Gastrocnemius medialis (tissue), 4 donors: ENCODE measurements around the gene SEMA4C. TPM values are rescaled to one million over a fixed set of nuclear protein-coding genes. Genes with fewer than 3 reads are reported as not detected.

ENCODE experiments used
- ATAC-seq, 2 donors: fragments of 150-250 bp; one replicate each; pipeline ENCODE4 v1.9.1; 2016
- DNase-seq, 2 donors: peaks; one replicate each; pipeline ENCODE4 v3.0.0-alpha.2; 2019
- H3K27ac ChIP-seq, 4 donors: fragments of 200-600 bp; sonication (generic); 1 replicate in 1 of 4; 2 replicates in 3 of 4; pipeline ENCODE4 v1.5.1; 2016 to 2018; ENCODE audit warnings: mild to moderate bottlenecking in 2 of 4, moderate library complexity in 1 of 4
- H3K27me3 ChIP-seq, 3 donors: fragments of 200-600 bp; sonication (generic) in 2 of 3; 1 replicate in 1 of 3; 2 replicates in 2 of 3; pipeline versions ENCODE4 v1.5.1 to v1.6.0; 2016 to 2019; ENCODE audit warnings: mild to moderate bottlenecking in 1 of 3, moderate library complexity in 1 of 3
- H3K36me3 ChIP-seq, 2 donors: fragments of 200-600 bp; sonication (generic) in 1 of 2; one replicate each; pipeline ENCODE4 v1.5.1; 2017 to 2018
- H3K4me1 ChIP-seq, 2 donors: fragments of 200-600 bp; sonication (generic) in 1 of 2; one replicate each; pipeline ENCODE4 v1.5.1; 2016 to 2017; ENCODE audit warnings: mild to moderate bottlenecking in 2 of 2
- H3K4me3 ChIP-seq, 4 donors: fragments of 200-600 bp; sonication (generic) in 3 of 4; 1 replicate in 1 of 4; 2 replicates in 3 of 4; pipeline ENCODE4 v1.5.1; 2016 to 2019; ENCODE audit warnings: mild to moderate bottlenecking in 2 of 4
- H3K9me3 ChIP-seq, 3 donors: fragments of 200-600 bp; sonication (generic) in 2 of 3; 1 replicate in 1 of 3; 2 replicates in 2 of 3; pipeline ENCODE4 v1.5.1; 2016 to 2019
- CTCF ChIP-seq, 5 experiments: fragments of 450-650 bp in 3 of 5; fragments of 200-600 bp in 2 of 5; sonication (generic) in 2 of 5; IDR thresholded peaks in 4 of 5; conservative IDR thresholded peaks in 1 of 5; 1 replicate in 4 of 5; 2 replicates in 1 of 5; pipeline ENCODE4 v1.5.1; 2016 to 2019; ENCODE audit warnings: antibody characterized with exemption in 5 of 5, mild to moderate bottlenecking in 3 of 5, moderate library complexity in 3 of 5
- POLR2A ChIP-seq, 2 donors: fragments of 450-650 bp; IDR thresholded peaks; one replicate each; pipeline ENCODE4 v1.6.1; 2017; ENCODE audit warnings: antibody characterized with exemption in 2 of 2, mild to moderate bottlenecking in 2 of 2, moderate library complexity in 2 of 2
- in situ Hi-C, 4 donors: fragments of 200-750 bp; cut with MboI; loops; one replicate each; pipeline versions ENCODE4 v1.15.0 to v1.8.0; 2017; ENCODE audit warnings: low sequenced_read_pairs in 4 of 4
- intact Hi-C: fragments of 100-400 bp; cut with DNase I; formaldehyde crosslinking; loops from one replicate; pipeline ENCODE4 v1.15.1; 2023; ENCODE audit warnings: low total_unique reads
- total RNA-seq, 4 donors: library from RNA; depleted of rRNA; stranded (reverse); fragments of >200 nt; gene quantifications; one replicate each; pipeline versions ENCODE4 v1.1.0 to v1.2.3, GENCODE V29; 2016

Gene SEMA4C
- total RNA-seq, 4 donors from 2014 or later, result 3.2 to 8.6 (median 6.5) TPM

GRCh38 chr2:96860065-96861029 lies 9.5 kb downstream of the SEMA4C start:
- no peaks in the 10 kb centered on the region for H3K9me3 ChIP-seq
- ATAC-seq (no peak), DNase-seq (no peak)
- peaks cover 12 to 19% of the 10 kb centered on the region in 2 donors for H3K4me1 ChIP-seq
- no peak overlapping the region for H3K4me3 ChIP-seq
- intact Hi-C loops (no loop called here), in situ Hi-C loops (no loop called here)
- peaks cover 0 to 46% of the 10 kb centered on the region in 2 donors for H3K36me3 ChIP-seq
- TF ChIP-seq POLR2A (IDR thresholded peaks at IDR 0.05), result no peak
- TF ChIP-seq CTCF (IDR thresholded peaks at IDR 0.05 in 4 of 5, conservative IDR thresholded peaks at IDR 0.05 in 1 of 5), result no peak
- peak overlapping the region in 3 of 4 donors; percentile 74 to 76 (median 74) for H3K27ac ChIP-seq
- H3K27me3 ChIP-seq, result no peaks in the 10 kb centered on the region

DNA sequence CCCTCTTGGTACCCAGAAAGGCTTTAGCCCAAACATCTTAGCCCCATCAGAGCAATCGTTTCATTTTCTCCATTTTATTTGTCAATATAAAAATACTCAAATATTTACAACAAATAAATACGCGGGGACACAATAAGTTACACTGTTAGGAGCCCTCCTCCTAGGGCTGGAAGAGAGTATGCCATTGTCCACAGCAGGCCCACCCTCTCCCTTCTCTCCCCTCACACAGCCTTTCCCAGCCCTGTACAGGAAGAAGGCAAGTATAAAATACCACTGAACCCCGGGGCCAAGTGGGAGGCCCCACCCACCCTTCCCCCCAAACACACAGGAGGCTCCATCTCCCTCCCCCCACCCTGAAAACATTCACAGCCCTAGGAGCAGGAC lies 10.2 kb downstream of the SEMA4C start:
- in situ Hi-C loops, result loop anchor here in 3 of 4 donors (5.0 kb wide), 1 partner anchor 93 kb away; no protein-coding TSS in a partner anchor
- Histone ChIP-seq H3K27me3 (no peaks in the 10 kb centered on the region), H3K4me1 (peaks cover 12 to 19% of the 10 kb centered on the region in 2 donors), H3K36me3 (peaks cover 0 to 39% of the 10 kb centered on the region in 2 donors), H3K27ac (peak overlapping the region; percentile 74 to 90 (median 75)), H3K4me3 (no peak overlapping the region), H3K9me3 (no peaks in the 10 kb centered on the region)
- no peak for ATAC-seq
- TF ChIP-seq POLR2A (IDR thresholded peaks at IDR 0.05) (no peak), CTCF (IDR thresholded peaks at IDR 0.05 in 4 of 5, conservative IDR thresholded peaks at IDR 0.05 in 1 of 5) (no peak)
- intact Hi-C loops, result loop anchor here (5.0 kb wide), 3 partner anchors 97 to 253 kb away; partner anchors contain the start of genes ANKRD36, CNNM4 and KANSL3
- DNase-seq, result no peak

DNA sequence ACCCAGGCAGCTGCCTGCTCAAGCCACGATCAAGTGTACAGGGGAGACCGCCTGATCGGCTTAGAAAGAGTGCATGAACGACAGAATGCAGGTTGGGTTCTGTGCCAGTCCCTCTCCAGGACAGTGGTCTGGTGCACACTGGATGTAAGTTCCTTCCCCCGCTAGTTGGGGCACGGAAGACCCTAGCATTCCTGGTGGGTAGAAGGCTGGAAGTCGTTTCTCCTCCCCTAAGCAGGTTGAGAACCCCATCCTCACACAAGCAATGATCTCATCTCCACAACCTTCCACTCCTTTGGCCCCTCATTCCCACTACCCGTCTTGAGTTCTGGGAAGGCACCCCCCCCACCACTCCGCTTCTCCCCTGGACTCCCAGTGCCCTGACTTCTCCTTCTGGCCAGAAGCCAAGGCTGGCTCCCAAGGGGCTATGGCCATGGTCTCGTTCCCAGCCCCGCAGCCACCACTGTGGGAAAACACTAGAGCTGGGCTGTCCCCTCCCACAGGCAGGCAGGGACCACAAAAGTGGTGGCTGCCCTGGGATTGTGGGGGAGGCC lies 10.7 kb downstream of the SEMA4C start:
- Histone ChIP-seq H3K36me3 (peaks cover 0 to 34% of the 10 kb centered on the region in 2 donors), H3K9me3 (no peaks in the 10 kb centered on the region), H3K4me3 (peak overlapping the region in 3 of 4 donors; percentile 56 to 89 (median 87)), H3K27ac (peak overlapping the region; percentile 74 to 90 (median 75)), H3K4me1 (peaks cover 12 to 19% of the 10 kb centered on the region in 2 donors), H3K27me3 (no peaks in the 10 kb centered on the region)
- ATAC-seq (no peak), DNase-seq (no peak)
- in situ Hi-C loops, result loop anchor here in 3 of 4 donors (5.0 kb wide), 1 partner anchor 93 kb away; no protein-coding TSS in a partner anchor
- intact Hi-C loops, result loop anchor here (5.0 kb wide), 3 partner anchors 97 to 253 kb away; partner anchors contain the start of genes ANKRD36, CNNM4 and KANSL3
- TF ChIP-seq CTCF (IDR thresholded peaks at IDR 0.05 in 4 of 5, conservative IDR thresholded peaks at IDR 0.05 in 1 of 5) (no peak), POLR2A (IDR thresholded peaks at IDR 0.05) (no peak)

GRCh38 chr2:96857667-96858372 lies 12.1 kb downstream of the SEMA4C start, which contains the start of gene ANKRD39:
TSS of gene ANKRD39 (minus strand) at chr2:96858016. CDS start at chr2:96857987, 29 bp downstream.
- peak; percentile 93 to 96 for ATAC-seq
- peak within 1 kb of the TSS; percentile 86 to 93 (median 91) for H3K27ac ChIP-seq
- TF ChIP-seq POLR2A (IDR thresholded peaks at IDR 0.05), result peak; percentile 79 to 91
- TF ChIP-seq CTCF (IDR thresholded peaks at IDR 0.05 in 4 of 5, conservative IDR thresholded peaks at IDR 0.05 in 1 of 5), result peak; percentile 77 to 95 (median 90)
- H3K9me3 ChIP-seq, result no peaks in the 10 kb centered on the region
- DNase-seq, result peak; percentile 96 to 98
- in situ Hi-C loops, result loop anchor here in 3 of 4 donors (5.0 kb wide), 1 partner anchor 94 kb away; no protein-coding TSS in a partner anchor
- peak within 1 kb of the TSS; percentile 69 to 90 (median 88) for H3K4me3 ChIP-seq
- peaks cover 12 to 19% of the 10 kb centered on the region in 2 donors for H3K4me1 ChIP-seq
- H3K27me3 ChIP-seq, result no peaks in the 10 kb centered on the region
- H3K36me3 ChIP-seq, result peaks cover 0 to 33% of the 10 kb centered on the region in 2 donors
- intact Hi-C loops, result loop anchor here (1.0 to 5.0 kb wide), 8 partner anchors 11 to 254 kb away; partner anchors contain the start of genes ANKRD36, CNNM3, CNNM4 and KANSL3
